NT2/D1 (cell line): ENCODE results near the gene AP5M1.
"Not testable (repeated sequence)": the region's sequence is repeated elsewhere in the genome, so short reads cannot be mapped to it uniquely, and the experiment has no call there.

Experiments used
- SUZ12 ChIP-seq: IDR thresholded peaks from 2 replicates; pipeline ENCODE4 v1.6.1; 2011; ENCODE audit not compliant: insufficient read length, insufficient read depth; ENCODE audit errors: extremely low read depth
- YY1 ChIP-seq: IDR thresholded peaks from 2 replicates; pipeline ENCODE4 v1.6.1; 2011; ENCODE audit not compliant: insufficient read length, insufficient read depth

GRCh38 chr14:57333726-57334125, 65.0 kb downstream of the AP5M1 start:
- TF ChIP-seq SUZ12, YY1: not testable (repeated sequence)
